H9 (cell line): ENCODE results near the gene CBX8. TPM values are rescaled to one million over a fixed set of nuclear protein-coding genes. Genes with fewer than 3 reads are reported as not detected.

Source experiments
- DNase-seq: peaks from one replicate; pipeline ENCODE4 v3.0.0-alpha.2; 2017
- H2AFZ ChIP-seq: one replicate; pipeline ENCODE4 v1.6.1; 2013; ENCODE audit warnings: mild to moderate bottlenecking, low read length, control low read depth, moderate library complexity
- H2AK5ac ChIP-seq: 2 replicates; pipeline ENCODE4 v1.6.1; 2013; ENCODE audit warnings: low read length, control low read depth, mixed read lengths; ENCODE audit not compliant: insufficient read length
- H2BK120ac ChIP-seq: one replicate; pipeline ENCODE4 v1.6.1; 2013; ENCODE audit warnings: low read depth, mild to moderate bottlenecking, low read length, control low read depth, inconsistent platforms; ENCODE audit not compliant: poor library complexity, severe bottlenecking
- H2BK12ac ChIP-seq: 2 replicates; pipeline ENCODE4 v1.6.1; 2013; ENCODE audit warnings: low read length, control low read depth, mixed read lengths, low read depth; ENCODE audit not compliant: insufficient read length
- H2BK15ac ChIP-seq: 2 replicates; pipeline ENCODE4 v1.6.1; 2013; ENCODE audit warnings: low read depth, low read length, control low read depth
- H2BK20ac ChIP-seq: one replicate; pipeline ENCODE4 v1.6.1; 2013; ENCODE audit warnings: low read depth, mild to moderate bottlenecking, low read length, control low read depth, inconsistent platforms; ENCODE audit not compliant: poor library complexity, severe bottlenecking
- H2BK5ac ChIP-seq: 2 replicates; pipeline ENCODE4 v1.6.1; 2013; ENCODE audit warnings: low read length, control low read depth, mixed read lengths; ENCODE audit not compliant: insufficient read length
- H3K14ac ChIP-seq: 2 replicates; pipeline ENCODE4 v1.6.1; 2013; ENCODE audit warnings: low read length, control low read depth; ENCODE audit not compliant: insufficient read depth
- H3K18ac ChIP-seq: 2 replicates; pipeline ENCODE4 v1.6.1; 2013; ENCODE audit warnings: low read depth, mild to moderate bottlenecking, mixed read lengths, low read length, control low read depth; ENCODE audit not compliant: insufficient read length
- H3K23ac ChIP-seq: 2 replicates; pipeline ENCODE4 v1.6.1; 2013; ENCODE audit warnings: low read length, control low read depth, mixed read lengths, low read depth; ENCODE audit not compliant: insufficient read length
- H3K23me2 ChIP-seq: 2 replicates; pipeline ENCODE4 v1.6.1; 2013; ENCODE audit warnings: low read depth, mild to moderate bottlenecking, mixed read lengths, low read length, control low read depth; ENCODE audit not compliant: insufficient read length, poor library complexity, severe bottlenecking
- H3K27ac ChIP-seq: 2 replicates; pipeline ENCODE4 v1.5.1; 2013; ENCODE audit warnings: low read length, control low read depth, mixed read lengths, low read depth; ENCODE audit not compliant: insufficient read length
- H3K27me3 ChIP-seq: 2 replicates; pipeline ENCODE4 v1.6.1; 2013; ENCODE audit warnings: low read length, control low read depth, inconsistent platforms; ENCODE audit not compliant: insufficient read depth
- H3K4ac ChIP-seq: 2 replicates; pipeline ENCODE4 v1.6.1; 2013; ENCODE audit warnings: low read depth, mild to moderate bottlenecking, control low read depth, inconsistent platforms, low read length, moderate library complexity
- H3K4me1 ChIP-seq: 2 replicates; pipeline ENCODE4 v1.6.1; 2013; ENCODE audit warnings: low read length, control low read depth, inconsistent platforms; ENCODE audit not compliant: insufficient read depth
- H3K4me2 ChIP-seq: 2 replicates; pipeline ENCODE4 v1.6.1; 2013; ENCODE audit warnings: low read length, control low read depth, mixed read lengths; ENCODE audit not compliant: insufficient read length, insufficient read depth
- H3K56ac ChIP-seq: 2 replicates; pipeline ENCODE4 v1.6.1; 2013; ENCODE audit warnings: low read depth, mild to moderate bottlenecking, mixed read lengths, low read length, control low read depth; ENCODE audit not compliant: insufficient read length
- H3K79me1 ChIP-seq: 2 replicates; pipeline ENCODE4 v1.6.1; 2013; ENCODE audit warnings: low read depth, mild to moderate bottlenecking, moderate library complexity, low read length, control low read depth, inconsistent platforms; ENCODE audit not compliant: insufficient read depth, poor library complexity, severe bottlenecking
- H3K79me2 ChIP-seq: 2 replicates; pipeline ENCODE4 v1.6.1; 2013; ENCODE audit warnings: low read length, control low read depth, inconsistent platforms; ENCODE audit not compliant: insufficient read depth
- H3K9ac ChIP-seq: 2 replicates; pipeline ENCODE4 v1.6.1; 2013; ENCODE audit warnings: low read length, control low read depth, mixed read lengths; ENCODE audit not compliant: insufficient read length; ENCODE audit errors: extremely low read depth
- H3K9me3 ChIP-seq: one replicate; pipeline ENCODE4 v1.6.1; 2013; ENCODE audit warnings: low read depth, low read length, inconsistent platforms; ENCODE audit not compliant: control insufficient read depth
- H3T11ph ChIP-seq: one replicate; pipeline ENCODE4 v1.6.1; 2013; ENCODE audit warnings: mild to moderate bottlenecking, low read length, control low read depth, inconsistent platforms
- H4K20me1 ChIP-seq: one replicate; pipeline ENCODE4 v1.6.1; 2013; ENCODE audit not compliant: control insufficient read depth, insufficient read length, insufficient read depth
- H4K5ac ChIP-seq: 2 replicates; pipeline ENCODE4 v1.6.1; 2013; ENCODE audit warnings: low read depth, mild to moderate bottlenecking, mixed read lengths, low read length, control low read depth; ENCODE audit not compliant: insufficient read length
- H4K8ac ChIP-seq: replicated peaks from 2 replicates; pipeline ENCODE4 v1.6.1; 2013; ENCODE audit warnings: low read length, control low read depth, mixed read lengths, low read depth; ENCODE audit not compliant: insufficient read length
- H4K91ac ChIP-seq: 2 replicates; pipeline ENCODE4 v1.6.1; 2013; ENCODE audit warnings: low read depth, mild to moderate bottlenecking, moderate library complexity, mixed read lengths, low read length, control low read depth; ENCODE audit not compliant: insufficient read length
- H3K27ac Mint-ChIP-seq, 3 experiments: 2 replicates in 2 of 3; 3 replicates in 1 of 3; pipeline ENCODE4 v1.8.0; 2020 to 2021; ENCODE audit warnings: mixed read lengths in 3 of 3, mild to moderate bottlenecking in 1 of 3, moderate library complexity in 1 of 3
- H3K27me3 Mint-ChIP-seq: 2 replicates; pipeline ENCODE4 v1.8.0; 2021; ENCODE audit warnings: low read depth, mild to moderate bottlenecking, moderate library complexity, mixed read lengths
- H3K36me3 Mint-ChIP-seq, 3 experiments: 2 replicates in 2 of 3; 3 replicates in 1 of 3; pipeline ENCODE4 v1.8.0; 2020 to 2021; ENCODE audit warnings: low read depth in 3 of 3, mixed read lengths in 3 of 3; ENCODE audit not compliant: insufficient read depth in 1 of 3
- H3K4me1 Mint-ChIP-seq, 2 experiments: 2 replicates each; pipeline ENCODE4 v1.8.0; 2020; ENCODE audit warnings: mixed read lengths in 2 of 2
- H3K4me3 Mint-ChIP-seq, 2 experiments: 2 replicates in 1 of 2; 3 replicates in 1 of 2; pipeline ENCODE4 v1.8.0; 2020 to 2021; ENCODE audit warnings: mild to moderate bottlenecking in 2 of 2, mixed read lengths in 2 of 2, moderate library complexity in 1 of 2
- H3K9me3 Mint-ChIP-seq, 2 experiments: 2 replicates in 1 of 2; 3 replicates in 1 of 2; pipeline ENCODE4 v1.8.0; 2020; ENCODE audit warnings: mild to moderate bottlenecking in 2 of 2, mixed read lengths in 2 of 2, moderate library complexity in 1 of 2
- WGBS: extraction: QIAGEN DNeasy Blood & Tissue Kit; methylation state at CpG from one replicate; pipeline ENCODE4 v1.1.7; 2013; ENCODE audit warnings: missing lambda C conversion rate, low lambda C conversion rate, mixed read lengths; ENCODE audit not compliant: insufficient read length; ENCODE audit errors: extremely low coverage; 5-methylcytosine and 5-hydroxymethylcytosine counted together
- total RNA-seq: library from RNA; stranded (reverse); gene quantifications from 2 replicates; pipeline ENCODE4 v1.2.1, GENCODE V29; 2021
- TF ChIP-seq, protein P1 (sequence below): fragments of 200-600 bp; sonication (generic); conservative IDR thresholded peaks from 3 replicates; pipeline ENCODE4 v1.8.0; 2021; ENCODE audit warnings: antibody characterized with exemption, mild to moderate bottlenecking

The CBX8 gene
- total RNA-seq, 1 experiment from 2014 or later: 1.2 TPM

DNA sequence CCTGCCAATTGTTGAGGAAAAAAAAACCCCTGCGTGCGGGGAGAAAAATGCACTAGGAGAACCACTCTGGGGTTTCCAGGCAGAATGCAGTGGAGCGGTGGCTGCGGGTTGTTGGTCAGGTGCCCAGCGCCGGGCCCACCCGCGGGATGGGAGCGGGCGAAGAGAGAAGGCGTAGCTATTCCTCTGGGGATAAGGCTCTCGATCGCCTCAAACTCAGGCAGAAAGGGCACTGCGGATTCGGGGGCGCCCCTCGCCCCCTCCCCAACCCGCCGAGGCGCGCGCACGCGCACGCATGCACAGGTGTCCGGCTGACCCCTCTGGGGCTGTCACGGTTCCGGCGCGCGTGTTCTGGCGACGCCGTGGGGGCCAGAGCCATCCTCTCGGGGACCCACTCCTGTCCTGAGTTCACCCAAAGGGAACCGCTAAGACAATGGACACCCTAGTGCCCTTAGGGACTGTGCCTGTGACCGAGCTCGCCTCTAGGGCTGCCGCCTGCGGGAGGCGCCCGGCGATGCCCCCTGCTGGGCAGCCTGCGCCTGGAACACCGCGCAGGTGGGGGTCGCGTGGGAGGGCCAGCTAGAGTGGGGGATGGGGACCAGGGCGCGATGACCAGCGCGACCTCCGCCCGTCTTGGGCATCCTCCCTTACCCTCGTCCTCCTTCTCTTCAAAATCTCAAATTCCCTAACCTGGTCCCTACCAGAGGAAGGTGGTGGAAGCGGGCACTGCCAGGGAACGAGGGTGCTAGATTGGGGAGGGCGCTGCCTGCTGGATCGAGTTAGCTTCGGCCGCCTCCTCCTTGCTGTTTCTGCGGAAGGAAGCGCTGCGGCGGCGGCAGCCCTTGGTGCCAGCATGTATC is 14.4 kb upstream of the CBX8 start:
- Histone ChIP-seq H3K27ac (no peak overlapping the region), H3K79me2 (no peaks in the 10 kb centered on the region), H2BK12ac (no peak overlapping the region), H3K23ac (no peak overlapping the region), H3T11ph (no peak overlapping the region), H3K9me3 (no peaks in the 10 kb centered on the region), H3K23me2 (peaks cover 5% of the 10 kb centered on the region), H2BK15ac (no peak overlapping the region; the same call in 1 of the 2 replicates), H2AK5ac (no peak overlapping the region), H3K18ac (peak overlapping the region; percentile 80), H3K79me1 (no peaks in the 10 kb centered on the region), H3K4ac (no peak overlapping the region; the same call in 1 of the 2 replicates), H3K4me1 (no peaks in the 10 kb centered on the region), H4K8ac (no peak overlapping the region), H3K4me2 (peak overlapping the region; percentile 50), H2AFZ (no peak overlapping the region), H4K91ac (no peak overlapping the region), H3K56ac (no peak overlapping the region), H3K14ac (no peak overlapping the region), H3K9ac (no peak overlapping the region), H2BK20ac (no peak overlapping the region), H4K20me1 (no peaks in the 10 kb centered on the region), H2BK120ac (peak overlapping the region; percentile 25), H2BK5ac (no peak overlapping the region), H3K27me3 (peaks cover 81% of the 10 kb centered on the region), H4K5ac (no peak overlapping the region)
- H3K36me3 Mint-ChIP-seq: no peaks in the 10 kb centered on the region; a peak in 1 of 7 replicates
- H3K9me3 Mint-ChIP-seq: peaks cover 7 to 9% of the 10 kb centered on the region in 2 experiments; a peak in 3 of 5 replicates
- DNase-seq: peak; percentile 58
- TF ChIP-seq, protein P1, sequence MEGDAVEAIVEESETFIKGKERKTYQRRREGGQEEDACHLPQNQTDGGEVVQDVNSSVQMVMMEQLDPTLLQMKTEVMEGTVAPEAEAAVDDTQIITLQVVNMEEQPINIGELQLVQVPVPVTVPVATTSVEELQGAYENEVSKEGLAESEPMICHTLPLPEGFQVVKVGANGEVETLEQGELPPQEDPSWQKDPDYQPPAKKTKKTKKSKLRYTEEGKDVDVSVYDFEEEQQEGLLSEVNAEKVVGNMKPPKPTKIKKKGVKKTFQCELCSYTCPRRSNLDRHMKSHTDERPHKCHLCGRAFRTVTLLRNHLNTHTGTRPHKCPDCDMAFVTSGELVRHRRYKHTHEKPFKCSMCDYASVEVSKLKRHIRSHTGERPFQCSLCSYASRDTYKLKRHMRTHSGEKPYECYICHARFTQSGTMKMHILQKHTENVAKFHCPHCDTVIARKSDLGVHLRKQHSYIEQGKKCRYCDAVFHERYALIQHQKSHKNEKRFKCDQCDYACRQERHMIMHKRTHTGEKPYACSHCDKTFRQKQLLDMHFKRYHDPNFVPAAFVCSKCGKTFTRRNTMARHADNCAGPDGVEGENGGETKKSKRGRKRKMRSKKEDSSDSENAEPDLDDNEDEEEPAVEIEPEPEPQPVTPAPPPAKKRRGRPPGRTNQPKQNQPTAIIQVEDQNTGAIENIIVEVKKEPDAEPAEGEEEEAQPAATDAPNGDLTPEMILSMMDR: peak; percentile 33; the same call in 2 of the 3 replicates
- no CpG with 5 or more reads among the region's 66 CpGs for WGBS
- H3K4me3 Mint-ChIP-seq: peak overlapping the region in 1 of 2 experiments; percentile 75; a peak in 3 of 5 replicates
- peaks cover 91% of the 10 kb centered on the region for H3K27me3 Mint-ChIP-seq
- H3K4me1 Mint-ChIP-seq: peaks cover 39 to 47% of the 10 kb centered on the region in 2 experiments
- H3K27ac Mint-ChIP-seq: no peak overlapping the region
